Stimulated activated CD8-positive, alpha-beta memory T cell treated with anti-CD3 and anti-CD28 coated beads, Interleukin-4, amount 100 ng/mL, for 1 hour (primary cell): ENCODE measurements around the gene ANO7.

Experiments
- DNase-seq, 2 donors: peaks; one replicate each; pipeline ENCODE4 v3.0.0-alpha.2; 2020; ENCODE audit warnings: low read depth in 2 of 2, low spot score in 1 of 2

The ANO7 gene

GRCh38 chr2:241157841-241158545 lies 30.5 kb upstream of the ANO7 start:
- no peak for DNase-seq

- no peak for DNase-seq
These were observed 30.0 kb upstream of the ANO7 start for GRCh38 chr2:241158546-241158900.

- DNase-seq = no peak
These were observed 29.4 kb upstream of the ANO7 start for GRCh38 chr2:241159116-241159515.

- DNase-seq = no peak
These were observed 28.2 kb upstream of the ANO7 start for GRCh38 chr2:241160318-241160717.

GRCh38 chr2:241161646-241162281 lies 26.7 kb upstream of the ANO7 start:
- no peak for DNase-seq

- no peak for DNase-seq
These were observed 24.8 kb upstream of the ANO7 start for GRCh38 chr2:241163601-241164118.

GRCh38 chr2:241168366-241168765 lies 20.1 kb upstream of the ANO7 start:
- DNase-seq = no peak

- DNase-seq = no peak
These were observed 14.9 kb upstream of the ANO7 start for GRCh38 chr2:241173557-241173956.

GRCh38 chr2:241177526-241178334 lies 10.7 kb upstream of the ANO7 start:
- DNase-seq = no peak

- DNase-seq = no peak
These were observed 9.5 kb upstream of the ANO7 start for GRCh38 chr2:241178961-241179360.

- no peak for DNase-seq
These were observed 8.6 kb upstream of the ANO7 start for GRCh38 chr2:241179899-241180298.

- no peak for DNase-seq
These were observed 8.0 kb upstream of the ANO7 start for GRCh38 chr2:241180495-241180894.

- no peak for DNase-seq
These were observed 6.4 kb upstream of the ANO7 start for GRCh38 chr2:241182126-241182525.

GRCh38 chr2:241182531-241183133 lies 5.8 kb upstream of the ANO7 start:
- no peak for DNase-seq

GRCh38 chr2:241183221-241183620 lies 5.3 kb upstream of the ANO7 start:
- no peak for DNase-seq

GRCh38 chr2:241184901-241185300 lies 3.6 kb upstream of the ANO7 start:
- DNase-seq = no peak

GRCh38 chr2:241185961-241186360 lies 2.5 kb upstream of the ANO7 start:
- DNase-seq = no peak

- DNase-seq = no peak
These were observed 1.2 kb upstream of the ANO7 start for GRCh38 chr2:241187101-241187917.

GRCh38 chr2:241187918-241188234 lies 601 bp upstream of the ANO7 start:
- no peak for DNase-seq

- no peak for DNase-seq
These were observed 797 bp downstream of the ANO7 start for GRCh38 chr2:241189093-241189855.
